HuH-7 (cell line): ENCODE data around the gene OPN1SW.

Experiments
- DNase-seq: peaks from one replicate; pipeline ENCODE4 v3.0.0; 2011; ENCODE audit warnings: low spot score

The OPN1SW gene

GRCh38 chr7:128732521-128733277 is 42.9 kb downstream of the OPN1SW start:
- DNase-seq, result no peak

GRCh38 chr7:128731184-128731583 is 44.4 kb downstream of the OPN1SW start:
- no peak for DNase-seq

- no peak for DNase-seq
Observed at GRCh38 chr7:128729494-128729893, 46.1 kb downstream of the OPN1SW start.

DNA sequence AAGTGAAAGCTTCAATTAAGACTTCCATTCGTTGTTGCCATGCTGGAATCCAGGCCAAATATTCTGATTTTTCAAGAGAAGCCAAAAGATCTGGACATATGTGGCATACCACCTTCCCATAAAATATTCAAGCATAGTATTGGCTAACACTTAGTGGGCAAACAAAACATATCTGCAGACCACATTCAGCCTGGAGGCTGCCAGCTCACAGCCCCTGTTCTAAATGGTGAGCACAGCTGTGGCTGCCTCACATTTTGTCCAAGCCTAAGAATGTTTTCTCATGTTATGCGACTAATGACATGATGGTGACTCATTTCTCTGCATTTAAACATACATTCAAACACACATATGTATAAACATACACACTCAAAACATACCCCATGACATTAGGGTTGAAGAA is 47.0 kb downstream of the OPN1SW start:
- DNase-seq, result no peak

DNA sequence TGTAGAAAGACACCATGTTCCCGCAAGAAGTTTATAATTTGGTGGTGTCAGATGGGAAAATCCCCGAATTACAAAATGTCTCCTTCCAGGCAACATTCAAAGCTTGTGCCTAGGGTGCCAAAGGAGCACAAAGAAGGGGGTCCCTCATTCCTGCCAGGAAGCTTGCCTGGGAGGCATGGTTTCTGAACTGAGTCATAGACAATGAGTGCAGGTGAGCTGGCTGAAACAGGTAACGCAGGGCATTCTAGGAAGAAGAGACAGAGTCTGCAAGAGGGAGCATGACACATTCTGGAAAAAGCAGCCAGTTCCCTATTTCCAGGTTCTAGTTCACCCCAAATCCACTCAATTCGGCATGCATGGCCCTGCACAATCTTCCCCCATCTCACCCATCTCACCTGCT is 48.4 kb downstream of the OPN1SW start:
- DNase-seq, result no peak

GRCh38 chr7:128726737-128727072 is 48.9 kb downstream of the OPN1SW start:
- no peak for DNase-seq

GRCh38 chr7:128726059-128726736 is 49.4 kb downstream of the OPN1SW start:
- no peak for DNase-seq

- no peak for DNase-seq
Observed at GRCh38 chr7:128725531-128725930, 50.1 kb downstream of the OPN1SW start.

- no peak for DNase-seq
Observed at GRCh38 chr7:128724743-128725142, 50.9 kb downstream of the OPN1SW start.
